ENCODE results near the gene SLC17A2. TPM values are rescaled to one million over a fixed set of nuclear protein-coding genes. Genes with fewer than 3 reads are reported as not detected.

The SLC17A2 gene
- total RNA-seq, 4 donors from 2014 or later: not detected

GRCh38 chr6:25903467-25904099 lies 26.9 kb downstream of the SLC17A2 start:
- peaks cover 0 to 10% (median 0%) of the 10 kb centered on the region in 4 donors for H3K27me3 ChIP-seq
- TF ChIP-seq EP300 (IDR thresholded peaks at IDR 0.05): no peak
- TF ChIP-seq CTCF (IDR thresholded peaks at IDR 0.05): no peak
- TF ChIP-seq POLR2AphosphoS5 (IDR thresholded peaks at IDR 0.05): no peak
- TF ChIP-seq POLR2A (IDR thresholded peaks at IDR 0.05; ENCODE audit: low read depth): no peak
- no peaks in the 10 kb centered on the region for H3K9me3 ChIP-seq
- no peaks in the 10 kb centered on the region for H3K4me1 ChIP-seq
- H3K36me3 ChIP-seq: no peaks in the 10 kb centered on the region
- intact Hi-C loops (cut with DNase I): no loop called here
- 86% methylated on average over 4 of the region's 4 CpGs for WGBS
- no peak overlapping the region for H3K4me3 ChIP-seq
- no peak for DNase-seq (ENCODE audit: extremely low spot score)
- H3K27ac ChIP-seq (replicated peaks in 1 of 4): no peak overlapping the region

- intact Hi-C loops (cut with DNase I): no loop called here
- Histone ChIP-seq H3K9me3 (no peaks in the 10 kb centered on the region), H3K4me3 (no peak overlapping the region), H3K4me1 (no peaks in the 10 kb centered on the region), H3K27ac (replicated peaks in 1 of 4) (no peak overlapping the region), H3K27me3 (peaks cover 0 to 5% (median 0%) of the 10 kb centered on the region in 4 donors), H3K36me3 (no peaks in the 10 kb centered on the region)
- 100% methylated on average over 1 of the region's 1 CpG for WGBS
- TF ChIP-seq EP300 (IDR thresholded peaks at IDR 0.05): no peak
- TF ChIP-seq POLR2A (IDR thresholded peaks at IDR 0.05; ENCODE audit: low read depth): no peak
- TF ChIP-seq POLR2AphosphoS5 (IDR thresholded peaks at IDR 0.05): no peak
- TF ChIP-seq CTCF (IDR thresholded peaks at IDR 0.05): no peak
- DNase-seq (ENCODE audit: extremely low spot score): no peak
Measured at GRCh38 chr6:25902071-25902470, 28.4 kb downstream of the SLC17A2 start.

GRCh38 chr6:25900843-25901242 lies 29.6 kb downstream of the SLC17A2 start:
- H3K9me3 ChIP-seq: no peaks in the 10 kb centered on the region
- no peaks in the 10 kb centered on the region for H3K27me3 ChIP-seq
- 94% methylated on average over 1 of the region's 1 CpG for WGBS
- no peaks in the 10 kb centered on the region for H3K4me1 ChIP-seq
- no peak overlapping the region for H3K4me3 ChIP-seq
- no peak for DNase-seq (ENCODE audit: extremely low spot score)
- no peak overlapping the region for H3K27ac ChIP-seq (replicated peaks in 1 of 4)
- intact Hi-C loops (cut with DNase I): no loop called here
- TF ChIP-seq CTCF (IDR thresholded peaks at IDR 0.05) (no peak), POLR2A (IDR thresholded peaks at IDR 0.05; ENCODE audit: low read depth) (no peak), EP300 (IDR thresholded peaks at IDR 0.05) (no peak)
- no peaks in the 10 kb centered on the region for H3K36me3 ChIP-seq

- Histone ChIP-seq H3K27ac (replicated peaks in 1 of 4) (no peak overlapping the region), H3K4me3 (no peak overlapping the region), H3K27me3 (no peaks in the 10 kb centered on the region), H3K4me1 (no peaks in the 10 kb centered on the region), H3K36me3 (no peaks in the 10 kb centered on the region), H3K9me3 (no peaks in the 10 kb centered on the region)
- 66% methylated on average over 2 of the region's 2 CpGs for WGBS
- TF ChIP-seq POLR2AphosphoS5 (IDR thresholded peaks at IDR 0.05) (no peak), POLR2A (IDR thresholded peaks at IDR 0.05; ENCODE audit: low read depth) (no peak), CTCF (IDR thresholded peaks at IDR 0.05) (no peak), EP300 (IDR thresholded peaks at IDR 0.05) (no peak)
- intact Hi-C loops (cut with DNase I): no loop called here
- no peak for DNase-seq (ENCODE audit: extremely low spot score)
Measured at GRCh38 chr6:25899580-25900408, 30.7 kb downstream of the SLC17A2 start.

Measured in esophagus muscularis mucosa (tissue), 4 donors.